ENCODE measurements around the gene NET1.
"Not testable (repeated sequence)": the region's sequence is repeated elsewhere in the genome, so short reads cannot be mapped to it uniquely, and the experiment has no call there.

The NET1 gene, protein sequence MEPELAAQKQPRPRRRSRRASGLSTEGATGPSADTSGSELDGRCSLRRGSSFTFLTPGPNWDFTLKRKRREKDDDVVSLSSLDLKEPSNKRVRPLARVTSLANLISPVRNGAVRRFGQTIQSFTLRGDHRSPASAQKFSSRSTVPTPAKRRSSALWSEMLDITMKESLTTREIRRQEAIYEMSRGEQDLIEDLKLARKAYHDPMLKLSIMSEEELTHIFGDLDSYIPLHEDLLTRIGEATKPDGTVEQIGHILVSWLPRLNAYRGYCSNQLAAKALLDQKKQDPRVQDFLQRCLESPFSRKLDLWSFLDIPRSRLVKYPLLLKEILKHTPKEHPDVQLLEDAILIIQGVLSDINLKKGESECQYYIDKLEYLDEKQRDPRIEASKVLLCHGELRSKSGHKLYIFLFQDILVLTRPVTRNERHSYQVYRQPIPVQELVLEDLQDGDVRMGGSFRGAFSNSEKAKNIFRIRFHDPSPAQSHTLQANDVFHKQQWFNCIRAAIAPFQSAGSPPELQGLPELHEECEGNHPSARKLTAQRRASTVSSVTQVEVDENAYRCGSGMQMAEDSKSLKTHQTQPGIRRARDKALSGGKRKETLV

DNA sequence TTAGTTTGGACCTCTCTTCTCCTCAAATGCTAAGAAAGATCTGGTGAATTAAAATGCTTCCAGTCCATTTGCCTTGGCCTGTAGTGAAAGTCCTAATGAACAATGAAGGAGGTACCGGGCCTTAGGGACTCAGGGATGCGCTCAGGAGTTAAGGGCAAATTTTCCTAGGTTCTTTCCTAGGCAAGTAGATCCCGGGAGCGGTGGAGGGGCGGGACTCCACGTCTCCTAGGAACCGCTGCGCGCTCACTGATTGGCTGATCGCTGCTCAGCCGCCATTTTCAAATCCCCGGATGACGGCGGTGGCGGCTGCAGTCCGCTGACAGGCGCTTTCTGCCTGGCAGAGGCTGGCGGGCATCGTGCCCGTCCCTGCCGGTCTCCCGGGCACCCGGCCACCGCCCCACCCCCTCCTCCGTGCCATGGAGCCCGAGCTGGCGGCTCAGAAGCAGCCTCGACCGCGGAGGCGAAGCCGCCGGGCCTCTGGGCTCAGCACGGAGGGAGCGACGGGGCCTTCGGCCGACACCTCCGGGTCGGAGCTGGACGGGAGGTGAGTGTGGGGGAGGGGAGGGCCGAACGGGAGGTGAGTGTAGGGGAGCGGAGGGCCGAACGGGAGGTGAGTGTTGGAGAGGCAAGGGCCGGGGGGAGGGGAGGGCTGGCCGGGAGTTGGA is at the start of gene NET1:
TSS of gene NET1 (plus strand) at position 281 of the 665 bp plus-strand sequence. CDS start at position 417, 136 bp downstream.
- peak; percentile 93 for DNase-seq

DNA sequence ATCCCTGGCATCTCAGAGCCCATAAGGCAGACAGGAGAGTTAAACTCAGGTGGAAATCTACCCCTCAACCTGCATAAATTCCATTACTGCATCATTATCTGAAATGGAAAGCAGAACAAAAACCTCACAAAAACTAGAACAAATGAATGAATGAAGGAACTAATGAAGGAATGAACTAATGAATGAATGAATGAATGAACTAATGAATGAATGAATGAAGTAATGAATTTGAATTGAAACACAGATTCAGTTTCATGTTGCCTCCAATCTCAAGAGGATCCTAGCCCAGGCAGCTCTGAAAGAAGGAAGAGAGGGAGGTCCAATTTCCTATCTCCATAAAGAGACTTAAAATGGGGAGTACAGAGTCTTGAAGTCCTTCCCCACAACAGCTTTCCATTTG is 49.5 kb upstream of the NET1 start:
- no peak for DNase-seq

DNA sequence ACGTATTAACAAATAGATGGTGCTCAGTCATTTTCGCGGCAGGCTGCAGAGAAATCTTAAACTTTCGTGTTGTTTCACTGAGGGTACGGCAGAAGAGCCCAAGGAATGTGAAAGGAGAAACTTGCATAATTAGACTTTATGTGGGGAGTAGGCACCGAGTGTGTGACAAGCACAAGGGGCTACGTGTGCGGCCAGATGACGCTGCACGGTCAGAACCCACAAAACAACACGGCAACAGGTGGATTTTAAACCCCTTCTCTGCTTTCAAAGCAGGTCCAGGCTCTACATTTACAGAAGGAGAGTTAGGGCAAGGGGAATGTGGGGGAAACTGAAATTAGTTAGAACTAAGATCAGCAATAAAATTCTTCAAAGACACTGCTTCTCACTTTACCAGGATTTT is 48.0 kb upstream of the NET1 start:
- no peak for DNase-seq

DNA sequence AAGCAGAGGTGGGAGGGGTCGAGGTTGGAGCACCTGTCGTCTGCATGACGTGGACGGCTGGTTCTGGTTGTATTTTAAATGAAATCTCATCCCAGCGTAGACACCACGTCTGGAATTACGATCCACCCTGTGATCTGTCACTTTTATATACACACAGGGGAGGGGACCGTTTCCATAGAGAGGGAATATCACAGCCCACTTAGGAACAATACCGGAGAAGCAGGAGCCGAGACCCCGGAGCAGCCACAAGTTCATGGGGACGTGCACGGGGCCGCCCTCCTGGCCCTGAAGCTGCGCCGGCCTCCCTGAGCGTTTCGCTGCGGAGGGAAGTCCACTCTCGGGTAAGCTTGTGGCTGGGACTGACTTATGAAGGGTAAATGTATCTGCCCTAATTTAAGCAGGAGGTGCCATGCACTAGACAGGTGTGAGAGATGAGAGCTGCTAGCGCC is 47.4 kb upstream of the NET1 start, which contains the start of gene UCN3:
TSS of gene UCN3 (plus strand) at position 77 of the 449 bp plus-strand sequence. CDS start 8,755 bp downstream, outside the sequence.
- no peak for DNase-seq

DNA sequence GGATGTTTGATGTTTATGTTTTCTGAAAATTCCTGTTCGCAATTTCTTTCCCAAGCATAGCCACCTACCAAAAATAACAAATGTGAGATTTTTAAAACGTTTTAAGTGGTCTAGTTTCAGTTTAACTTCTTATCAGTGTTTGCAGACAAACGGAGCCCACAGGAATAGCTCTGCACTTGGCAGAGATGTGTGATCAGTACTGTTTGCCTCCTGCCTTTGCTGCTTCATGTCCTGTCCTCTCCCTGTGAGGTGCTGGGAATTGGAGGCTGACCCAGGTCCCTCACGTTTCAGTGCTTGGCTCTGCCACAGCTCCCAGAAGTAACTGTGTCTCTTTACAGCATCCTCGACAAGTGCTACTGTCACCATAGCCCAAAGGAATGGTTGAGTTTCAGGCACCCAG is 46.4 kb upstream of the NET1 start:
- no peak for DNase-seq

DNA sequence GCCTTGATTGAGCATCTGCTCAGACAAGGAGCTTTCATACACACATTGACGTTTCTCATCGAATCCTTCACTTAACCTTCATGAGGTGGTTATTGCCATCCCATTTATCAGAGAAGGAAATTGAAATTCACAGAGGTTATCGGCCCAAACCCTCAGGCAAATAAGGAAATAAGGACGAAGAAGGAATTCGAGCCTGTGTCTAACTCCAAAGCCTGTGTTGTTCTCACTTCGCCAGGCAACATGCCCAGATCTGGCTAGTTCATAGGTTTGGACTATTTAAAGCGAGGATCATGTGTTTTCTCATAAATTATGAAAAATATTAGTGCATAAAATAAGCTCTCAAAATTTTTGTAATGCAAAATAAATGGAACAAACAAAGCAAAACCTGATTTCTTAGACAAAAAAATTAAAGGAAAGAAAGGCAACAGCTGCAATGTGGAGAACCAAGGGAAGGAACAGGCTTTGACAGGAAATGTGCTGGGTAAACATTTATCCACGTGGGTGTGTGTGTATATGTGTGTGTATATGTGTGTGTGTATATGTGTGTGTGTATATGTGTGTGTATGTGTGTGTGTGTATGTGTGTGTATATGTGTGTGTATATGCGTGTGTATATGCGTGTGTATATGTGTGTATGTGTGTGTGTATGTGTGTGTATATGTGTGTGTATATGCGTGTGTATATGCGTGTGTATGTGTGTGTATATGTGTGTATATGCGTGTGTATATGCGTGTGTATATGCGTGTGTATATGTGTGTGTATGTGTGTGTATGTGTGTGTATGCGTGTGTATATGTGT is 42.8 kb upstream of the NET1 start:
- no peak for DNase-seq

DNA sequence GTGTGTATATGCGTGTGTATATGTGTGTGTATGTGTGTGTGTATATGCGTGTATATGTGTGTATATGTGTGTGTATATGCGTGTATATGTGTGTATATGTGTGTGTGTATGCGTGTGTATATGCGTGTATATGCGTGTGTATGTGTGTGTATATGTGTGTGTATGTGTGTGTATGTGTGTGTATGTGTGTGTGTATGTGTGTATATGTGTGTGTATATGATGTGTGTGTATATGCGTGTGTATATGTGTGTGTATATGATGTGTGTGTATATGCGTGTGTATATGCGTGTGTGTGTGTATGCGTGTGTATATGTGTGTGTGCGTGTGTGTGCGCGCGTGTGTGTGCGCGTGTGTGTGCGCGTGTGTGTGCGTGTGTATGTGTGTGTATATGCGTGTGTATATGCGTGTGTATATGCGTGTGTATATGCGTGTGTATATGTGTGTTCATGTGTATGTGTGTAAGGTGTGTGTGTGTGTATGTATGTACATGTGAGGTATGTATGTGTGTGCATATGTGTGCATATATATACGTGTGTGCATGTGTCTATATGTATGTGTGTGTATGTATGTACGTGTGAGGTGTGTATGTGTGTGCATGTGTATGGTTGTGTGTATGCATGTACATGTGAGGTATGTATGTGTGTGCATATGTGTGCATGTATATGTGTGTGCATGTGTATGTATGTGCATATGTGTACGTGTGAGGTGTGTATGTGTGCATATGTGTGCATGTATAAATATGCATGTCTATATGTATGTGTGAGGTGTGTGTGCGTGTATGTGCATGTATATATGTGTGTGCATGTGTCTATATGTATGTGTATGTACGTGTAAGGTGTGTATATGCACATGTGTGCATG is 41.6 kb upstream of the NET1 start:
- DNase-seq, result no peak

DNA sequence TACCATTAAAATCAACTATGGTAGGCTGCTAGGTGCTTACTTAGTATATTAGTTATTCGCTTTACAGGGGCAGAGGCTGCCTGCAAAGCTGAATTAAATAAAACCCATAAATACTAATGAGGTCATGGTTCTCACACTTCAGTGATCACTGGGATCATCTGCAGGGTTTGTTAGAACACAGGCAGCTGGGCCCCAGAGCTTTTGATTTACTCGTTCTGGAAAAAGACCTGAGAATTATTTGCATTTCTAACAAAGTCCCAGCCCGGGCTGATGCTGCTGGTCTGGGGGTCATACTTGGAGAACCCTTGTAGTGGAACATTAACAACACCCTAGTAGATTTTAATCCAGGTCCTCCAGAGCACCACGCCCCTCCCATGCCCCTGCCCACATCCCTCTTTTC is 39.0 kb upstream of the NET1 start:
- no peak for DNase-seq

DNA sequence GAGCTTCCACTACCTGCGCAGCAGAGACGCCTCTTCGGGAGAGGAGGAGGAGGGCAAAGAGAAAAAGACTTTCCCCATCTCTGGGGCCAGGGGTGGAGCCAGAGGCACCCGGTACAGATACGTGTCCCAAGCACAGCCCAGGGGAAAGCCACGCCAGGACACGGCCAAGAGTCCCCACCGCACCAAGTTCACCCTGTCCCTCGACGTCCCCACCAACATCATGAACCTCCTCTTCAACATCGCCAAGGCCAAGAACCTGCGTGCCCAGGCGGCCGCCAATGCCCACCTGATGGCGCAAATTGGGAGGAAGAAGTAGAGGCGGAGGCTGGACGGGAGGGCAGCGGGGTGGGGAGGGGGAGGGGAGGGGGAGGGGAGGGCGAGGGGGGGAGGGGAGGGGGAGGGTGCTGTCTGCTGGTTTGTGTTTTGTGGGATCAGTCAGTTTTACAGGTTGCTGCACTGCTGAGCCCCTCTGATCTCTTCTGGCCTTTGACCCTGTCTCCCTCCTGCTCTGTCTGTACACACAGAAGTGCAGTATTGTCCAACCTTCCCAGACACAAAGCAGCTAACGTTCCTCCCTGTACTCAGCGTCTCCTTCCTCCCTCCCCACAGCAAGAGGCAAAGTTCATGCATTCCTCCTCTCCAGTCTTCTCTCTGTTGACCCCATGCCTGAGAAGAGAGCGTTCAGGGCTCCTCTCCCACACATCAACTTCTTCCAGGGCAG is 38.3 kb upstream of the NET1 start:
- DNase-seq, result no peak

DNA sequence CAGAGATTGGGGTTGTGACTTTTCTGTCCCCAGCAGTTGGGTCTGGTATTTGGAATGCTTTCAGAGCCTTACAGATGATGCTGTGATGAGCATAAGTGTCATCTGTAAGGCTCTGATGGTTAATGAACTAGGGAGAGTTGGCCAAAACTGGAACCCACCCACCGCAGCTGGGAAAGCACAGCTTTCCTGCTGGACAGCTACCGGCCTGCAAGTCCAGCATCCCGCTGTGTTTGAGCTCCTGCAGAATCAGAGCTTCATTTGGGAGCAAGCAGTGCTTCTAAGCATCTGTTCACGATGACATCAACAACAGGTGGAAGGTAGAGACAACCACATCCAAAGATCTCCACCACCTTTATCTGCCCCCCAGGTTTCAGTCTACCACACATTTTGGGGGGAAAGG is 35.9 kb upstream of the NET1 start:
- DNase-seq, result no peak

DNA sequence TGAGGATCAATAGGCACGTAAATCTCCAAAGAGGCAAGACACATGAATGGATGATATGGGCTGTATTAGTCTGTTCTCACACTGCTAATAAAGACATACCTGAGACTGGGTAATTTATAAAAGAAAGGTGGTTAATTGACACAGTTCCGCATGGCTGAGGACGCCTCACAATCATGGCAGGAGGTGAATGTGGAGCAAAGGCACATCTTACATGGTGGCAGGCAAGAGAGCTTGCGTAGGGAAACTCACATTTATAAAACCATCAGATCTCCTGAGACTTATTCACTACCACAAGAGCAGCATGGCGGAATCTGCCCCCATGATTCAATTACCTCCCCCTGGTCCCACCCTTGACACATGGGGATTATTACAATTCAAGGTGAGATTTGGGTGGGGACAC is 33.2 kb upstream of the NET1 start:
- DNase-seq, result not testable (repeated sequence)

DNA sequence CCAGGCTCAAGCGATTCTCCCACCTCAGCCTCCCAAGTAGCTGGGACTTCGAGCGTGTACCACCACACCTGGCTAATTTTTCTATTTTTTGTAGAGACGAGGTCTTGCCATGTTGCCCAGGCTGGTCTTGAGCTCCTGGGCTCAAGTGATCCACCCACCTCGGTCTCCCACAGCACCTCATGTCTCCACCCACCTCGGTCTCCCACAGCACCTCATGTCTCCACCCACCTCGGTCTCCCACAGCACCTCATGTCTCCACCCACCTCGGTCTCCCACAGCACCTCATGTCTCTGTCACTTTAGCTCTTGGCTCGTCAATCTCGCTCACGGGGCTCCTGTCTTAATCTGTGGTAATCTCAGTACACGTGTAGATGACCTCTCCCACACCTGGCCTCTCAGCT is 32.0 kb upstream of the NET1 start:
- DNase-seq, result not testable (repeated sequence)

DNA sequence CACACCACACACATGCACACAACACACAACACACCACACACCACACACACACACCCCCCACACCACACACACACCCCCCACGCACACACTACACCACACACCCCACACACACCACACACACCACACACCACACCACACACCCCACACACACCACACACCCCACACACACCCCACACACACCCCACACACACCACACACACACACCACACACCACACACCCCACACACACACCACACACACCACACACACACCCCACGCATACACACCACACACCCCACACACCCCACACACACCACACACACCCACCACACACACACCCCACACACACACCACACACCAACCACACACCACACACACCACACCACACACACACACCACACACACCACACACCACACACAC is 31.2 kb upstream of the NET1 start:
- DNase-seq, result no peak

DNA sequence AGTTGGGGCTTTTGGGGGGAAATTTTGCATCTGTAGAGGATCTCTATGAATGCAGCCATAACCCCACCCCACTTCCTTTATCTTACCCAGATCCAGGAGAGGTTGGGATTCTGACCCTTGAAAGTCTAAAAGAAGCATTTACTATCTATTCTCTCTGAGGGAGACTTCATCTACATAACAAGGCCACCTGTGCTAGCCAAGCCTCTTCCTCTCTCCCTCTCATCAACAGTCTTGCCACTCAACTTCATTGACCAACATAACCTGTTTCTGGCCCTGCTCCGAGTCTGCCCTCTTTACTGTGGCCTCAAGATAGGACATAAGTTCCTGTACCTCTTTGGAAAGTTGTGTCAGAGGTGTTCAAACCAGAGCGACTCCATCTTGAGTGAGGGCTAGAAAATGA is 27.1 kb upstream of the NET1 start:
- DNase-seq, result no peak

DNA sequence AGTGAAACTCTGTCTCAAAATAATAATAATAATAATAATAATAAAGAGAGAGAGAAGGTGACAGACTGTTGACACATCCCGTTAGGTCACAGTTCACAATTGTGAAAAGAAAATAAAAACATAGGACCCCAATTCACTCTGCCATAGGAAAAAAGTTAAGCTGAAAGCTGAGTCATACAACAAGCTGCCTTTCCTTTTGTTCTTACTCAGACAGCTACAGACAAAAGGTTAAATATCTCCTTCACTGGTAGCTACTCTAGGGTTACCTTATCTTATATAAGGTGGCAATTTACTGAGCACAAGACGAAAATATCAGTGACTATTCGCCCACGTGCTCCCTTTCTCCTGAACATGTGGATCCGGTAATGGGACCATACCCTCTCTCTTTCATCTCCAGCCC is 25.2 kb upstream of the NET1 start:
- no peak for DNase-seq

DNA sequence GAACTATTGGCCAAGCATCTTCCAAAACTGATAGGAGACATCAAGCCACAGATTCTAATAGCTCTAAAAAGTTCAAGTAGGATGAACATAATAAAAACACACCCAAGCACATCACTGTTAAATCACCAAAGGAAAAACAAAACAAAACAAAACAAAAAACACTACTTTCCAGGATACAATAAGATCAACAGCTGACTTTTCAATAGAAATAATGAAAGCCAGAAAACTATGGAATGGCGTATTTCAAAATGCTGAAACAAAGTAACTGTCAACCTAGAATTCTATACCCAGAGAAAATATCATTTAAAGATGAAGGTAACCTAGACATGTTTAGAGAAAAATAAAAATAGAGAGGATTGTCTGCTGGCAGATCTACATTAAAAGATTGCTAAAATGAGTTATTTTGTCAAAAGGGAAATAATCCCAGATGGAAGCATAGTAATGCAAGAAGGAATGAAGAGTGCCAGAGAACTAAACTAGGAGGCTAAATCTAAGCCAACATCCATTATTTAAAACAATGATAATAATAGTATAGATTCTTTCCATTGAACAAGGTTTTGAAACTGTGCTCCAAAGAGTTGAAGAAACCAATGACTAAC is 21.7 kb upstream of the NET1 start:
- DNase-seq, result no peak

DNA sequence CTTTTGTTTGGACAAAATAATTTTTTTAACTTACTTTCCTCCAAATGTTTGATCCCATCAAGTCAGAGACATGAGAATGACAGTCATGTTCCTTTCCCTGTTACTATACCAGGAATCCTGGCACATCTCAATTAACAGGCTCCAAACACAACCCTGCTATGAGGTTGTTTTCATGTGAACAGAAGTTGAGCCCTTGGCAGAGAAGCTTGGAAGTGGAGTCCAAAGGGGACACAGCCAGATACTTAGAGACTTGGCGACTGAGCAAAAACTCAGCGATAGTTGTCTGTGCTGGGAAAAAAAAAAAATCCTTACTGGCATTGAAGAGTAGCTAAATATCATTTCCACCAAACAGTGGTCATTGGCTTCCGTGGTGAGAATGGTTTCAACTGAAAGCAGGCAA is 20.6 kb upstream of the NET1 start:
- DNase-seq, result no peak

DNA sequence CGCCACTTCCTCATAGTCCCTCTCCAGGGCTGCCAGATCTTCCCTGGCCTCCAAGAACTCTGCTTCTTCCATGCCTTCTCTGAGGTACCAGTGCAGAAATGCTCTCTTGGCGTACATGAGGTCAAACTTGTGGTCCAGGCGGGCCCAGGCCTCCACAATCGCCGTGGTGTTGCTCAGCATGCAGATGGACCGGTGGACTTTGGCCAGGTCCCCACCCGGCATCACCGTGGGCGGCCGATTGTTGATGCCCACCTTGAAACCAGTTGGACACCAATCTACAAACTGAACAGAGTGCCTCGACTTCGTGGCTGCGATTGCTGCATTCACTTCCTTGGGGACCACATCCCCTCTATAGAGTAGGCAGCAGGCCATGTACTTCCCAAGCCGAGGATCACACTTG is 18.8 kb upstream of the NET1 start:
- DNase-seq, result no peak

DNA sequence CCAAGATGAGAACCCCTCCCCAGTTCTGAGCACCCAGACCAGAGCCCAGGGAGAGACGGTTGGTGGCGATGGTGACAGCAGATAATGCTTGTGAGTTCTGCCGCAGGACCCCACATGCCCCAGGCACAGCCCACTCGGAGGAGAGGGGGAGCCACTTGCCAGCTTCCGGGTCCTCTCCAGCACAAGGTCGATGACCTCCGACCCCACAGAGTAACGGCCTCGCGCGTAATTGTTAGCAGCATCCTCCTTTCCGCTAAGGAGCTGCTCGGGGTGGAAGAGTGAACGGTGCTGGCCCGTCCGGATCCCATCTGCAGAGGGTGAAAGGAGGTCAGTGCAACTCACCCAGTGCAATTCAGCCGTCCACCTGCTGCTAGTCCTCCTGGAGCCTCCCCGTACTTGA is 17.2 kb upstream of the NET1 start:
- no peak for DNase-seq

DNA sequence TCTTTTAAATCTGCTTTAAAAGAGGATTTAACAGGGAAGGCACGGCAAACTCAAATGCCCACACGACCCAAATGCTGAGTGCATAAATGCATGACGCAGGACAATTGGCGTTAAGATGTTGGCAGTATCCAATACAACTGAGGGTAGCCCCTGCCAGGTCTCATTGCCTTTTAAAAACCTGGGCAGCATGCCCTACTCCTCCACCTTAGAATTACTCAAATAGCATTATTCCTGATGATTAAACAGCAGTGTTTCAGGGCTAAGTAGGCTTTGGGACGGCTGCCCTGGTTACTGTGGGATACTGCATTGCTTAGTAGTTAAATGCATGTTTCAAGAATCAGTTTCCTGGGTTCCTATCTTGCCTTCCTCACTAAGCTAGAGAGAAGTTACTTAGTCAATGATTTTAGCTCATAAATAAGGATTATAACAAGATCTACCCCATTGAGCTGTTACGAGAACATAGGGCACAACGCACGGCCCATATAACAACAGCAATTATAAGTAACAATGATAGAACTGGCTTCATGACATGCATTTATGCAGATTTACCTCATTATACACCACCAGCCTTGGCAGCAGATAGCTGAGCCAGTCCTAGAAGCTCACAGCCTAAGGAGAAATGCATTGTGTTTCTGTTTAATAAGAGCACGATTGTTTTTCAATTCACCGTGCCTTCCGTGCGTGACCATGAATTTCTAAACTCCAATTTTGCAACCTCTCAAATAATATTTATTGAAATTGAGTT is 15.6 kb upstream of the NET1 start:
- no peak for DNase-seq
